ENCODE data around the gene PARP4. TPM values are rescaled to one million over a fixed set of nuclear protein-coding genes. Genes with fewer than 3 reads are reported as not detected.
"Not testable (repeated sequence)": the region's sequence is repeated elsewhere in the genome, so short reads cannot be mapped to it uniquely, and the experiment has no call there.

PARP4 gene
- total and polyA plus RNA-seq, 2 donors: 24.9 to 48.6 TPM

DNA sequence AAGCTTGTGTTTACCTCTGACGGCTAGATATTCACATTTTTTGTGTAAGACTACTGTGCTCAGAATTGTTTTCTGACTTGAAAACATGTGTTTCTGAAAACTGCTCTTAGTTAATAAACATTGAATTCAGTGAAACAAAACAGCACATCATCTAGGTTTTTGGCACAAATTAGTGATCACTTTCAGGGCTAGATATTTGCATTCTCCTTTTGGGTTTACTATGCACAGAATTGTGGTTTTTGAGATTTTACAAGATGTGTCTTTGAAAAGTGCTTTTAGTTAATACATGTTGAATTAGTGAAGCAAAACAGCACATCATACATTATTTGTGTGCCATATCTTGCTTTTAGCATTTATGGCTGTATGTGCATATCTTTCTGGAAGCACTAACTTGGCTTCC lies 8.2 kb upstream of the PARP4 start:
- Histone ChIP-seq H3K36me3 (ENCODE audit: insufficient read depth) (no peaks in the 10 kb centered on the region), H3K27ac (ENCODE audit: low read depth) (no peak overlapping the region), H3K4me3 (ENCODE audit: low read depth, low read length) (no peak overlapping the region), H3K4me1 (ENCODE audit: insufficient read depth) (no peaks in the 10 kb centered on the region)
- WGBS: 68% methylated on average over 1 of the region's 1 CpG
- DNase-seq (ENCODE audit: extremely low spot score): no peak

GRCh38 chr13:24516919-24517318 lies 4.3 kb upstream of the PARP4 start:
- Histone ChIP-seq H3K4me1 (ENCODE audit: insufficient read depth) (no peaks in the 10 kb centered on the region), H3K27ac (ENCODE audit: low read depth) (no peak overlapping the region), H3K36me3 (ENCODE audit: insufficient read depth) (no peaks in the 10 kb centered on the region), H3K4me3 (ENCODE audit: low read depth, low read length) (no peak overlapping the region)
- 81% methylated on average over 6 of the region's 6 CpGs for WGBS
- DNase-seq (ENCODE audit: extremely low spot score): no peak

GRCh38 chr13:24512908-24513213 lies 283 bp upstream of the PARP4 start:
- H3K4me3 ChIP-seq (ENCODE audit: low read depth, low read length): peak overlapping the region; percentile 92
- H3K36me3 ChIP-seq (ENCODE audit: insufficient read depth): no peaks in the 10 kb centered on the region
- WGBS: under 1% methylated on average over 10 of the region's 10 CpGs
- no peak overlapping the region for H3K27ac ChIP-seq (ENCODE audit: low read depth)
- DNase-seq (ENCODE audit: extremely low spot score): no peak
- H3K4me1 ChIP-seq (ENCODE audit: insufficient read depth): no peaks in the 10 kb centered on the region

GRCh38 chr13:24511816-24512196 lies 772 bp downstream of the PARP4 start:
- peak overlapping the region; percentile 89 for H3K27ac ChIP-seq (ENCODE audit: low read depth)
- H3K4me1 ChIP-seq (ENCODE audit: insufficient read depth): no peaks in the 10 kb centered on the region
- no peak for DNase-seq (ENCODE audit: extremely low spot score)
- peak overlapping the region; percentile 92 for H3K4me3 ChIP-seq (ENCODE audit: low read depth, low read length)
- 8% methylated on average over 6 of the region's 6 CpGs for WGBS
- no peaks in the 10 kb centered on the region for H3K36me3 ChIP-seq (ENCODE audit: insufficient read depth)

GRCh38 chr13:24511019-24511815 lies 1.4 kb downstream of the PARP4 start:
- H3K4me3 ChIP-seq (ENCODE audit: low read depth, low read length): peak overlapping the region; percentile 92
- no peak for DNase-seq (ENCODE audit: extremely low spot score)
- no peaks in the 10 kb centered on the region for H3K4me1 ChIP-seq (ENCODE audit: insufficient read depth)
- H3K27ac ChIP-seq (ENCODE audit: low read depth): peak overlapping the region; percentile 91
- H3K36me3 ChIP-seq (ENCODE audit: insufficient read depth): no peaks in the 10 kb centered on the region
- WGBS: 65% methylated on average over 22 of the region's 22 CpGs

DNA sequence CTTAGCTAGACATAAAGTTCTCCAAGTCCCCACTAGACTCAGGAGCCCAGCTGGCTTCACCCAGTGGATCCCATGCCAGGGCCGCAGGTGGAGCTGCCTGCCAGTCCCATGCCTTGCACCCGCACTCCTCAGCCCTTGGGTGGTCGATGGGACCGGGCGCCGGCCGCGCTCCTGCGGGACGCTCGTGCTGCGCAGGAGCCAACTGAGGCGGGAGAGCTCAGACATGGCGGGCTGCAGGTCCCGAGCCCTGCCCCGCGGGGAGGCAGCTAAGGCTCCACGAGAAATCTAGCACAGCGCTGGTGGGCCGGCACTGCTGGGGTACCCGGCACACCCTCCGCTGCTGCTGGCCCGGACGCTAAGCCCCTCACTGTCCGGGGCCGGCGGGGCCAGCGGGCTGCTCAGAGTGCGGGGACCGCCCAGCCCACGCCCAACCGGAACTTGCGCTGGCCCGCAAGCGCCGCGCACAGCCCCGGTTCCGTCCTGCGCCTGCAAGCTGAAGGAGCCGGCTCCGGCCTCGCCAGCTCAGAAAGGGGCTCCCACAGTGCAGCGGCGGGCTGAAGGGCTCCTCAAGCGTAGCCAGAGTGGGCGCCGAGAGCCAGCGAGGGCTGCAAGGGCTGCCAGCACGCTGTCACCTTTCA lies 5.8 kb downstream of the PARP4 start:
- H3K4me3 ChIP-seq (ENCODE audit: low read depth, low read length): no peak overlapping the region
- no peak for DNase-seq (ENCODE audit: extremely low spot score)
- WGBS: 98% methylated on average over 50 of the region's 50 CpGs

GRCh38 chr13:24506283-24506682 lies 6.3 kb downstream of the PARP4 start:
- H3K4me1 ChIP-seq (ENCODE audit: insufficient read depth); H3K27ac ChIP-seq (ENCODE audit: low read depth); H3K4me3 ChIP-seq (ENCODE audit: low read depth, low read length); DNase-seq (ENCODE audit: extremely low spot score); H3K36me3 ChIP-seq (ENCODE audit: insufficient read depth): not testable (repeated sequence)
- 96% methylated on average over 6 of the region's 6 CpGs for WGBS

More for the DNA sequence above, 5.8 kb downstream of the PARP4 start:
- H3K36me3 ChIP-seq (ENCODE audit: insufficient read depth): no peaks in the 10 kb centered on the region
- H3K4me1 ChIP-seq (ENCODE audit: insufficient read depth): no peaks in the 10 kb centered on the region
- no peak overlapping the region for H3K27ac ChIP-seq (ENCODE audit: low read depth)

DNA sequence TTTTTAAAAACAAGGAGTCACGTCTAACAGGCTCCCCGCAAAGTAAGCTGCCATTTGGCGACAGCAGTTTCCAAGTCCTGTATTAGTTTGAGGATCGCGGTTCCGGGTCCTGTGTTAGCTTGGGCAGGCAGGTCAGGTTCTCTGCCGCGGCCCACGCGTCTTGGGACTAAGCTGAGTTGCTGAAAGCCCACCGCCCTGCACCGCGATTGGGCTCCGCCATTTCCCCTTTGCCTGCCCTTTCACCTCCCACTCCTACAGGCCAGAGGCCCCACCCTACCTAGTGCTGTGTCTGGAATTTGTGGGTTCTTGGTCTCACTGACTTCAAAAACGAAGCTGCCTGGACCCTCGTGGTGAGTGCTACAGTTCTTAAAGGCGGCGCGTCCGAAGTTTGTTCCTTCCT lies 6.8 kb downstream of the PARP4 start:
- Histone ChIP-seq H3K4me1 (ENCODE audit: insufficient read depth) (no peaks in the 10 kb centered on the region), H3K4me3 (ENCODE audit: low read depth, low read length) (no peak overlapping the region), H3K27ac (ENCODE audit: low read depth) (no peak overlapping the region), H3K36me3 (ENCODE audit: insufficient read depth) (no peaks in the 10 kb centered on the region)
- no peak for DNase-seq (ENCODE audit: extremely low spot score)
- 98% methylated on average over 20 of the region's 20 CpGs for WGBS

- no peak for DNase-seq (ENCODE audit: extremely low spot score)
- 93% methylated on average over 8 of the region's 8 CpGs for WGBS
- no peak overlapping the region for H3K27ac ChIP-seq (ENCODE audit: low read depth)
- H3K4me1 ChIP-seq (ENCODE audit: insufficient read depth): no peaks in the 10 kb centered on the region
- H3K4me3 ChIP-seq (ENCODE audit: low read depth, low read length): no peak overlapping the region
- H3K36me3 ChIP-seq (ENCODE audit: insufficient read depth): no peaks in the 10 kb centered on the region
Measured at GRCh38 chr13:24505256-24505655, 7.3 kb downstream of the PARP4 start.

DNA sequence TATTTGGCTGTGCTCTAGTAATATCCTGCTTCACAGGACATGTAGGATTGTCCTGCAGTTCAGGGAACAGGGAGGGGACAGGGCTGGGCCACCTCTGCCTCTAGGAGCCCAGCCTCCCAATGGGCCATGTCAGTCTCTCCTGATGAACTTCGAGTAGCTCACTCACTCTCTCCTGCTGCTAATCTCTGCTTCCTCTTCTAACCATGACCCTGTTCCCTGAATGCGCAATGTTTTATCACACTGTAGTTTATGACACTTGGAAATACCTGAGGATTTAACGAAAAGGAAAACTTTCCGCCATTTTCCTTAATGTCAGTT lies 9.2 kb downstream of the PARP4 start:
- no peak for DNase-seq (ENCODE audit: extremely low spot score)
- 77% methylated on average over 4 of the region's 4 CpGs for WGBS
- no peak overlapping the region for H3K27ac ChIP-seq (ENCODE audit: low read depth)
- H3K4me1 ChIP-seq (ENCODE audit: insufficient read depth): no peaks in the 10 kb centered on the region
- H3K36me3 ChIP-seq (ENCODE audit: insufficient read depth): no peaks in the 10 kb centered on the region
- no peak overlapping the region for H3K4me3 ChIP-seq (ENCODE audit: low read depth, low read length)

DNA sequence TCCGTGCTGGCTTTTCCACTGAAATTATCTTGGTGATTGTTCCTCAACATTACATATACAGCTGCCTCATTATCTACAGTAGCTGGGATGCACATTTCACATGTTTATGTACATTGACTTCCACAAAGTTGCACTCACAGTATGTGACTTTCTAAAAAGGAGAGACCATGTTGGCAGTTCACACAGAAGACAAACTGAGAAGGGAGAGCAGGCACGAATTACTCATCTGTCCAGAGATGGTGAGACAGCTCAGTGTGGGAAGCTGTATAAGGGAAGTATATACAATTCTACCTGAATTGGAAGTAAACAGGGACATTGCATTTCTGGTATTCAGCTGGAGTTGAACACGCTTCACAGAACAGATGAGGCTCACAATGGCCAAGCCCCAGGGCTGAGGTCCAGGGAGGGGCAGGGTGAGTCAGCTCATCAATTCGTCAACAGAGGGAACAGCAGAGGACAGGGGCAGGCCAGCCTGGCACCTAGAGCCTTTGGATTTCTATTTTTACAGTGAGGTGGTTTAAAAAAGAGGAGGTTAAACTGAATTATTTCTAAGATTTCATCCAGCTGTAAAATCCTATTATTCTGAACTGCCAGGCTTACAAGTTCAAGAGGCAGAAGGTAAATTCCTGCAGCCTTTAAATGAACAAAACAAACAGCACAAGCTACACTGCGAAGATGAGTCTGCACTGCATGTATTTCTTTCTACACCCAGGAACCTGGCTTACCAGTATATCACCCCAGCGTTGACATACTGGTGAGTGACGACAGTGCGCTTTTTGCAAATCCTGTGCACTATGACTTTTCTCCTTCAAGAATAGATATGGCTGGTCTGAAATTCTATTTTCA lies 9.8 kb downstream of the PARP4 start:
- 64% methylated on average over 8 of the region's 8 CpGs for WGBS
- Histone ChIP-seq H3K36me3 (ENCODE audit: insufficient read depth) (no peaks in the 10 kb centered on the region), H3K4me3 (ENCODE audit: low read depth, low read length) (no peak overlapping the region), H3K4me1 (ENCODE audit: insufficient read depth) (no peaks in the 10 kb centered on the region), H3K27ac (ENCODE audit: low read depth) (no peak overlapping the region)
- no peak for DNase-seq (ENCODE audit: extremely low spot score)

- Histone ChIP-seq H3K4me3 (ENCODE audit: low read depth, low read length) (no peak overlapping the region), H3K36me3 (ENCODE audit: insufficient read depth) (no peaks in the 10 kb centered on the region), H3K27ac (ENCODE audit: low read depth) (no peak overlapping the region), H3K4me1 (ENCODE audit: insufficient read depth) (no peaks in the 10 kb centered on the region)
- DNase-seq (ENCODE audit: extremely low spot score): no peak
- WGBS: 14% methylated on average over 2 of the region's 2 CpGs
Measured at GRCh38 chr13:24500977-24501376, 11.6 kb downstream of the PARP4 start.

DNA sequence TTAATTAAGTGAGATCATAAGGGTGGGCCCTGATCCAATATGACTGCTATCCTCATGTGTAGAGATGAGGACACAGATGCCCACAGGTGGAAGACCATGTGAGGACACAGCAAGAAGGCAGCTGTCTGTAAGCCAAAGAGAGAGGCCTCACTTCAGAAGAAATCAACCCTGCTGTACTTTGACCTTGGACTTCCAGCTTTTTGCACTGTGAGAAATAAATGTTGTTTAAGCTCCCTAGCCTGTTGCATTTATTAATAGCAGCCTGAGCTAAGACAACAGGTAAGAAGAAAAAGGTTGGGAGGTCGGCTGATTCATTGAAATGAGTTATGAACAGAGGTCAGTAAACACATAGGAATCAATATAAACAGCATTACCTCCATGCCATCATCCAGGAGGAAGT lies 14.8 kb downstream of the PARP4 start:
- WGBS: 92% methylated on average over 1 of the region's 1 CpG
- Histone ChIP-seq H3K27ac (ENCODE audit: low read depth) (no peak overlapping the region), H3K4me1 (ENCODE audit: insufficient read depth) (no peaks in the 10 kb centered on the region), H3K36me3 (ENCODE audit: insufficient read depth) (peaks cover 3% of the 10 kb centered on the region), H3K4me3 (ENCODE audit: low read depth, low read length) (no peak overlapping the region)
- DNase-seq (ENCODE audit: extremely low spot score): no peak

DNA sequence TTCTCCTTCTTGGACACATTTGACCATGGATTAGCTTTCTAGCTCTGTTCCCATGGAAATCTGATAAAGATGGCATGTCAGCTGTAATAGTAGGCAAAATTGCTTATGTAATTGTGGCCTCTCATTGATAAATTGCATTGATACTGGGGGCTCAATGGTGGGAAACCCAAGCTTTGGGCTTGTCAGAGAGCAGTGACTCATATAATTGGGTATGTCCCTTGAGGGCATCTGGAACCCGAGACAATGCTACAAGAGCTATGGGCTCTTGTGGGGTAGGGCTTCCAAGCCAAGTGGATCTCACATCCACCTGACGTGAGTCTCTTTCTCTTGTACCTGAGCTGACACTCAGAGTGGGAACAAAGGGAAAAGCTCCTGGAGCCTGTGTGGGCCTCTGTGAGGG lies 16.3 kb downstream of the PARP4 start:
- not testable (repeated sequence) for H3K36me3 ChIP-seq (ENCODE audit: insufficient read depth)

More for the DNA sequence above, 16.3 kb downstream of the PARP4 start:
- not testable (repeated sequence) for H3K4me1 ChIP-seq (ENCODE audit: insufficient read depth); H3K4me3 ChIP-seq (ENCODE audit: low read depth, low read length); H3K27ac ChIP-seq (ENCODE audit: low read depth); DNase-seq (ENCODE audit: extremely low spot score)
- 99% methylated on average over 2 of the region's 2 CpGs for WGBS

Measured in urinary bladder (tissue), 4 donors.